Vagina (tissue), 2 donors: Measurements from ENCODE around the gene RPH3AL. TPM values are rescaled to one million over a fixed set of nuclear protein-coding genes. Genes with fewer than 3 reads are reported as not detected.

ENCODE experiments used
- DNase-seq, 2 donors: peaks; one replicate each; pipeline ENCODE4 v3.0.0-alpha.2; 2017; ENCODE audit errors: extremely low spot score in 2 of 2
- H3K27ac ChIP-seq: fragments of 200-600 bp; sonication (generic); one replicate; pipeline ENCODE4 v1.5.1; 2019
- H3K27me3 ChIP-seq: fragments of 200-600 bp; sonication (generic); one replicate; pipeline ENCODE4 v1.5.1; 2019
- H3K36me3 ChIP-seq, 2 donors: fragments of 200-600 bp; sonication (generic); one replicate each; pipeline ENCODE4 v1.5.1; 2017 to 2019
- H3K4me1 ChIP-seq: fragments of 200-600 bp; sonication (generic); one replicate; pipeline ENCODE4 v1.5.1; 2019
- H3K4me3 ChIP-seq, 2 donors: fragments of 200-600 bp; sonication (generic); 1 replicate in 1 of 2; 2 replicates in 1 of 2; pipeline ENCODE4 v1.5.1; 2016 to 2019
- H3K9me3 ChIP-seq: fragments of 200-600 bp; sonication (generic); one replicate; pipeline ENCODE4 v1.5.1; 2019
- POLR2A ChIP-seq, 2 donors: fragments of 450-650 bp; IDR thresholded peaks; one replicate each; pipeline ENCODE4 v1.6.1; 2017; ENCODE audit warnings: antibody characterized with exemption in 2 of 2, mild to moderate bottlenecking in 2 of 2, moderate library complexity in 2 of 2
- POLR2AphosphoS5 ChIP-seq, 2 donors: sonication (generic); formaldehyde crosslinking; IDR thresholded peaks; one replicate each; pipeline ENCODE4 v1.9.0; 2017; ENCODE audit warnings: antibody characterized with exemption in 2 of 2, mild to moderate bottlenecking in 2 of 2, low read depth in 1 of 2; ENCODE audit not compliant: insufficient read depth in 1 of 2
- intact Hi-C: fragments of 100-400 bp; cut with DNase I; formaldehyde crosslinking; loops from one replicate; pipeline ENCODE4 v1.15.1; 2023
- total RNA-seq: library from RNA; depleted of rRNA; stranded (reverse); fragments of >200 nt; gene quantifications from one replicate; pipeline ENCODE4 v1.2.3, GENCODE V29; 2016
- TF ChIP-seq, protein P1 (sequence below), 3 experiments: fragments of 450-650 bp in 2 of 3; fragments of 200-600 bp in 1 of 3; sonication (generic) in 1 of 3; IDR thresholded peaks; one replicate each; pipeline ENCODE4 v1.5.1; 2017 to 2019; ENCODE audit warnings: antibody characterized with exemption in 3 of 3, mild to moderate bottlenecking in 2 of 3, moderate library complexity in 2 of 3

The RPH3AL gene
- total RNA-seq, 1 donor from 2014 or later, result 43.5 TPM

DNA sequence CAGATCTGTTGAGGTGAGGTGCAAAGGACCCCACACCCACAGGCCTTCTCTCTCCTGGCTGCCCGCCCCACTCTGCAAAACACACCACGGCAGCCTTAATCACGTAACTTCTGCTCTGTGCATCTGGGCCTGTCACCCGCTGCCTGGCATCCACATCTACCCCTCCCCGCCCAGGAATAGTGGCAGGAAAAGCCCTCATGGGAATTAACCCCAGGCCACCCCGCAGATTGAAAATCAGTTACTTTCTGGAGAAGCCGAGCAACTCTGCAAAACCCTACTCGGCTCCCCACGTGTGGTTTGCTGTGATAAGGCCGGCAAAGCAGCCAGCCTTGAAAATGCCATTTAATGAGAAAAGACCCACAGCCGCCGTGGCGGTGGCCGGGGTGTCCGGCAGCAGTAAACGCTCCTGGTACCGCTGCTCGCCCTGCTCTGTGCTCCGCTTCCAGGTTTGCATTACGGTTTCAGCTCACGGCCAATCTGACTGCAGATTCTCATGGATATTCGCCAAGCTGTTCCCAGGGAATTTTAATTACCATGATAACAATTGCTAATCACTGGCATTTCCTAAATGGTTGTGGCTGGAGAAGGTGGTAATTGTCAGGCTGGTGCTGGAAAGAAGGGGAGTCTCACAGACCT, 93.1 kb downstream of the RPH3AL start:
- H3K4me3 ChIP-seq, result no peak overlapping the region
- no peaks in the 10 kb centered on the region for H3K4me1 ChIP-seq
- no peaks in the 10 kb centered on the region for H3K36me3 ChIP-seq
- intact Hi-C loops, result no loop called here
- H3K27ac ChIP-seq, result no peak overlapping the region
- no peaks in the 10 kb centered on the region for H3K9me3 ChIP-seq
- TF ChIP-seq, protein P1, sequence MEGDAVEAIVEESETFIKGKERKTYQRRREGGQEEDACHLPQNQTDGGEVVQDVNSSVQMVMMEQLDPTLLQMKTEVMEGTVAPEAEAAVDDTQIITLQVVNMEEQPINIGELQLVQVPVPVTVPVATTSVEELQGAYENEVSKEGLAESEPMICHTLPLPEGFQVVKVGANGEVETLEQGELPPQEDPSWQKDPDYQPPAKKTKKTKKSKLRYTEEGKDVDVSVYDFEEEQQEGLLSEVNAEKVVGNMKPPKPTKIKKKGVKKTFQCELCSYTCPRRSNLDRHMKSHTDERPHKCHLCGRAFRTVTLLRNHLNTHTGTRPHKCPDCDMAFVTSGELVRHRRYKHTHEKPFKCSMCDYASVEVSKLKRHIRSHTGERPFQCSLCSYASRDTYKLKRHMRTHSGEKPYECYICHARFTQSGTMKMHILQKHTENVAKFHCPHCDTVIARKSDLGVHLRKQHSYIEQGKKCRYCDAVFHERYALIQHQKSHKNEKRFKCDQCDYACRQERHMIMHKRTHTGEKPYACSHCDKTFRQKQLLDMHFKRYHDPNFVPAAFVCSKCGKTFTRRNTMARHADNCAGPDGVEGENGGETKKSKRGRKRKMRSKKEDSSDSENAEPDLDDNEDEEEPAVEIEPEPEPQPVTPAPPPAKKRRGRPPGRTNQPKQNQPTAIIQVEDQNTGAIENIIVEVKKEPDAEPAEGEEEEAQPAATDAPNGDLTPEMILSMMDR (IDR thresholded peaks at IDR 0.05), result no peak
- TF ChIP-seq POLR2A (IDR thresholded peaks at IDR 0.05), result no peak
- no peak for TF ChIP-seq POLR2AphosphoS5 (IDR thresholded peaks at IDR 0.05; ENCODE audit: insufficient read depth in 1 of 2, low read depth in 1 of 2)
- DNase-seq, result no peak
- no peaks in the 10 kb centered on the region for H3K27me3 ChIP-seq

DNA sequence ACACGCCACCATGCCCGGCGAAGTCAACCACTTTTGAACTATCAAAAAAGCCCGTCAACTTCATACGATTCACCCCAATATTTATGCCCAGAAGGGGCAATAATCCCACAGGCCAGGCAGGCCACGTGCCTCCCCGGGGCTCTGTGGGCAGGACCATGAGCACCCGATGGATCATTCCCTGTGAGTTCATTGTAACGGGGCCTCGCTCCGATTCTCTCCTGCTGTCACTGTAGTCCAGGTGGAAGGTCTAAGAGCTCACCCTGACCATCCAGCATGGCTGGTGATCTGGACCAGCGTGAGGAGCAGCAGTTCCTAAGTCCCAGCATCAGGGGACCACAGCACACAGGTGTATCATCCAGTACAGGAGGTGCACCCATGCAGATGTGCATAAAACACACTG, 93.7 kb downstream of the RPH3AL start:
- no peaks in the 10 kb centered on the region for H3K36me3 ChIP-seq
- no peak overlapping the region for H3K4me3 ChIP-seq
- TF ChIP-seq POLR2A (IDR thresholded peaks at IDR 0.05) (no peak), POLR2AphosphoS5 (IDR thresholded peaks at IDR 0.05; ENCODE audit: insufficient read depth in 1 of 2, low read depth in 1 of 2) (no peak)
- TF ChIP-seq, protein P1 (IDR thresholded peaks at IDR 0.05), result no peak
- H3K27ac ChIP-seq, result no peak overlapping the region
- DNase-seq, result no peak
- H3K27me3 ChIP-seq, result no peaks in the 10 kb centered on the region
- no peaks in the 10 kb centered on the region for H3K9me3 ChIP-seq
- intact Hi-C loops, result no loop called here
- H3K4me1 ChIP-seq, result no peaks in the 10 kb centered on the region

DNA sequence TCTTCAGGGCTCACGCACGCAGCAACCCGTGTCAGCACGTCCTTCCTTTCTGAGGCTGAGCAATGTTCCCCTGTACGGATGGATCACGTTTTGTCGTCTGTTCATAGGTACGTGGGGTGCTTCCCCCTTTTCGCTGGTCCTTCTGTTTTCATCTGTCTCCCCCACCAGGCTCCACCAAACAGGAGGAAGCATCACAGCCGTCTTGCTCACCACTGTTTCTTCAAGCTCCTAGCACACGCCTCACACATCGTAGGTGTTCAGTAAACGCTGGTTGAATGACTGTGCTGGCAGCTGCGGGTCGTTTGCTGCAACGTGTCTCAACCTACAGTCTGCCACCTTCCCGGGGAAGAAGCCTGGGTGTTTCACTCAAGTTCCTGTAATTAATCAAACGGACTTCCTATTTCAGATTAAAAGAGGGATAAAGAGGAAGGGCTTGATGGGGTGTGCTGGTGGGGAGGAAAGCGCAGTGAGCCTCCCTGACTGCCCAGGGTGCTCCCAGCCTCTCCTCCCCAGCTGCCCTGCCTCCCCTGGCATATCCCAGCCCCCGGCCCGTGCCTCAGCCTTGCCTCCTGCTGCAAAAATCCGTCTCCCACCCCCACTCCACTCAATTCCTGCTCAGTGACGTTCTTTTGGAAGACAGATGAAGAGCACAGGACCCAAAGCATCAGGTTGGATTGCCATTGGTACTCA, 94.4 kb downstream of the RPH3AL start:
- no peak for DNase-seq
- no peaks in the 10 kb centered on the region for H3K9me3 ChIP-seq
- peak overlapping the region; percentile 17 for H3K27ac ChIP-seq
- H3K36me3 ChIP-seq, result no peaks in the 10 kb centered on the region
- intact Hi-C loops, result no loop called here
- H3K4me1 ChIP-seq, result no peaks in the 10 kb centered on the region
- H3K27me3 ChIP-seq, result no peaks in the 10 kb centered on the region
- no peak overlapping the region for H3K4me3 ChIP-seq
- TF ChIP-seq POLR2A (IDR thresholded peaks at IDR 0.05) (no peak), POLR2AphosphoS5 (IDR thresholded peaks at IDR 0.05; ENCODE audit: insufficient read depth in 1 of 2, low read depth in 1 of 2) (no peak)
- TF ChIP-seq, protein P1 (IDR thresholded peaks at IDR 0.05), result no peak

DNA sequence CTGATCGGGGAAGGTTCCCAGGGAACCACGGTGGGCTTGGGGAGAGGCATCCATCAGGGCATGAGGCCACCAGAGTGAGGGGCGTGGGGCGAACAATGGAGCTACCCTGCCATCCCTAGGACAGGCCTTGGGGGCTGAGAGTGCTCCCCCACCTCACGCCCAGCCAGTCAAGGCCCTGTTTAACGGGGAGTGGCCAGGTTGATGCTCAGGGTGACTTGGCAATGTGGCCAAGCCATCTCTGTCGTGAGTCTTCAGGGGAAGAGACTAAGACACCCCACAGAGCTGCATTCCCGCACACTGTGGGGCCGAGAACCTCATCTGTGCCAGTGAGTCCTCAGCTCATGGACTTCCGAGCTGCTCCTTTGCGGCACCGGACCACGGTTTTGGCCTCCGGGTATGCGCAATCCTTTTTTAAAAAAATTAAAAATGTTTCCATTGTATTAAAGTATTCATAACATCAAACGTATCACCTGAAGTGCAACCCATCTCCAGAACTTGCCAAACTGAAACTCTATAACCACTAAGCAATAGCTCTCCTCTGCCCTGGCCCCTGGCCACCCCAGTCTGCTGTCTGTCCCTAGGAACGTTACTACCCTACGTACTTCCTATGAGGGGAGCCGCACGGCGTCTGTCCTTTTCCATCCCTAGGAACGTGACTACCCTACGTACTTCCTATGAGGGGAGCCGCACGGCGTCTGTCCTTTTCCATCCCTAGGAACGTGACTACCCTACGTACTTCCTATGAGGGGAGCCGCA, 99.3 kb downstream of the RPH3AL start:
- no peak for DNase-seq
- H3K36me3 ChIP-seq, result no peaks in the 10 kb centered on the region
- no peaks in the 10 kb centered on the region for H3K27me3 ChIP-seq
- no peaks in the 10 kb centered on the region for H3K9me3 ChIP-seq
- no peaks in the 10 kb centered on the region for H3K4me1 ChIP-seq
- no peak overlapping the region for H3K27ac ChIP-seq
- intact Hi-C loops, result no loop called here
- TF ChIP-seq, protein P1 (IDR thresholded peaks at IDR 0.05), result no peak
- no peak for TF ChIP-seq POLR2A (IDR thresholded peaks at IDR 0.05)
- no peak for TF ChIP-seq POLR2AphosphoS5 (IDR thresholded peaks at IDR 0.05; ENCODE audit: insufficient read depth in 1 of 2, low read depth in 1 of 2)
- H3K4me3 ChIP-seq, result no peak overlapping the region
